Non-pigmented ciliary epithelial cell (primary cell): ENCODE data around the gene UNC119B.

ENCODE experiments used
- DNase-seq: peaks from one replicate; pipeline ENCODE4 v3.0.0-alpha.2; 2010; ENCODE audit warnings: low read depth

UNC119B gene

GRCh38 chr12:120688527-120689071, 21.7 kb upstream of the UNC119B start:
- DNase-seq: no peak

GRCh38 chr12:120689397-120690082, 20.7 kb upstream of the UNC119B start:
- no peak for DNase-seq

GRCh38 chr12:120690083-120690450, 20.2 kb upstream of the UNC119B start:
- DNase-seq: no peak

GRCh38 chr12:120690978-120691377, 19.3 kb upstream of the UNC119B start:
- no peak for DNase-seq

- DNase-seq: no peak
Measured at GRCh38 chr12:120692524-120693033, 17.7 kb upstream of the UNC119B start.

- DNase-seq: no peak
Measured at GRCh38 chr12:120693848-120694247, 16.4 kb upstream of the UNC119B start.

- no peak for DNase-seq
Measured at GRCh38 chr12:120696626-120697025, 13.6 kb upstream of the UNC119B start.

GRCh38 chr12:120697344-120697743, 12.9 kb upstream of the UNC119B start:
- no peak for DNase-seq

- no peak for DNase-seq
Measured at GRCh38 chr12:120698665-120699064, 11.6 kb upstream of the UNC119B start.

GRCh38 chr12:120699553-120699952, 10.7 kb upstream of the UNC119B start:
- DNase-seq: no peak

GRCh38 chr12:120700886-120701285, 9.4 kb upstream of the UNC119B start:
- DNase-seq: no peak

- no peak for DNase-seq
Measured at GRCh38 chr12:120702637-120703036, 7.6 kb upstream of the UNC119B start.

- DNase-seq: no peak
Measured at GRCh38 chr12:120703311-120703942, 6.8 kb upstream of the UNC119B start.

- no peak for DNase-seq
Measured at GRCh38 chr12:120705618-120706017, 4.6 kb upstream of the UNC119B start.

- DNase-seq: no peak
Measured at GRCh38 chr12:120706029-120706428, 4.2 kb upstream of the UNC119B start.

GRCh38 chr12:120708651-120709050, 1.6 kb upstream of the UNC119B start:
- DNase-seq: no peak

GRCh38 chr12:120710805-120711296, 593 bp downstream of the UNC119B start:
- no peak for DNase-seq

GRCh38 chr12:120711411-120711810, 1.2 kb downstream of the UNC119B start:
- DNase-seq: no peak

GRCh38 chr12:120712610-120713009, 2.4 kb downstream of the UNC119B start:
- no peak for DNase-seq

GRCh38 chr12:120713861-120714482, 3.7 kb downstream of the UNC119B start:
- DNase-seq: peak; percentile 42

- no peak for DNase-seq
Measured at GRCh38 chr12:120718055-120718454, 7.8 kb downstream of the UNC119B start.

GRCh38 chr12:120719072-120719471, 8.8 kb downstream of the UNC119B start:
- DNase-seq: no peak
